Activated CD4-positive, alpha-beta memory T cell treated with anti-CD3 and anti-CD28 coated beads for 36 hours (primary cell): ENCODE data around the gene MRPL3. TPM values are rescaled to one million over a fixed set of nuclear protein-coding genes. Genes with fewer than 3 reads are reported as not detected.

Experiments
- CTCF ChIA-PET: fragments of 350-600 bp; sonication (Branson Sonifier 250); formaldehyde crosslinking; loops from one replicate; lab custom pipeline; 2021; ENCODE audit warnings: antibody characterized with exemption, inconsistent platforms; lab: Charles Lee
- POLR2A ChIA-PET: fragments of 350-600 bp; sonication (Branson Sonifier 250); formaldehyde crosslinking; loops from one replicate; lab custom pipeline; 2021; ENCODE audit warnings: antibody characterized with exemption; lab: Charles Lee
- DNase-seq: peaks from one replicate; pipeline ENCODE4 v3.0.0-alpha.2; 2020
- H3K27ac Mint-ChIP-seq: one replicate; pipeline ENCODE4 v1.8.0; 2021; ENCODE audit warnings: mixed read lengths
- H3K27me3 Mint-ChIP-seq: one replicate; pipeline ENCODE4 v1.8.0; 2021; ENCODE audit warnings: mixed read lengths
- H3K36me3 Mint-ChIP-seq: one replicate; pipeline ENCODE4 v1.8.0; 2021; ENCODE audit warnings: mixed read lengths
- H3K4me1 Mint-ChIP-seq: one replicate; pipeline ENCODE4 v1.8.0; 2021; ENCODE audit warnings: low read depth, mixed read lengths
- H3K4me3 Mint-ChIP-seq: one replicate; pipeline ENCODE4 v1.8.0; 2021; ENCODE audit warnings: mild to moderate bottlenecking, mixed read lengths
- H3K9me3 Mint-ChIP-seq: one replicate; pipeline ENCODE4 v1.8.0; 2021; ENCODE audit warnings: mixed read lengths
- intact Hi-C: fragments of 100-400 bp; cut with micrococcal nuclease; formaldehyde crosslinking; loops from one replicate; pipeline ENCODE4 v1.15.1; 2023
- total RNA-seq, 2 experiments: library from RNA; stranded (reverse); gene quantifications; one replicate each; pipeline ENCODE4 v1.2.3, GENCODE V29; 2021

The MRPL3 gene
- 100 to 1,000 TPM; 145 to 146 TPM for total RNA-seq

- peaks cover 27% of the 10 kb centered on the region for H3K36me3 Mint-ChIP-seq
- intact Hi-C loops, result loop anchor here (1.0 to 5.0 kb wide), 5 partner anchors 11 to 756 kb away; partner anchors contain the start of genes ASTE1, ATP2C1, NEK11 and NUDT16
- H3K4me1 Mint-ChIP-seq, result peaks cover 32% of the 10 kb centered on the region
- ChIA-PET POLR2A (no interaction called here), CTCF (no interaction called here)
- peak within 1 kb of the TSS; percentile 99 for H3K4me3 Mint-ChIP-seq
- H3K9me3 Mint-ChIP-seq, result no peaks in the 10 kb centered on the region
- no peaks in the 10 kb centered on the region for H3K27me3 Mint-ChIP-seq
- DNase-seq, result peak; percentile 91
- H3K27ac Mint-ChIP-seq, result peak within 1 kb of the TSS; percentile 90
These were observed at the start of gene MRPL3 for GRCh38 chr3:131502530-131503319. Gene MRPL3, minus strand, starts transcription at chr3:131502971. Its CDS starts 150 bp downstream, at chr3:131502821.

GRCh38 chr3:131551761-131552160, 49.0 kb upstream of the MRPL3 start:
- intact Hi-C loops, result no loop called here
- DNase-seq, result no peak
- CTCF ChIA-PET, result no interaction called here
- POLR2A ChIA-PET, result no interaction called here
- no peaks in the 10 kb centered on the region for H3K36me3 Mint-ChIP-seq
- no peak overlapping the region for H3K4me3 Mint-ChIP-seq
- no peaks in the 10 kb centered on the region for H3K4me1 Mint-ChIP-seq
- H3K9me3 Mint-ChIP-seq, result no peaks in the 10 kb centered on the region
- H3K27ac Mint-ChIP-seq, result no peak overlapping the region
- peaks cover 11% of the 10 kb centered on the region for H3K27me3 Mint-ChIP-seq

- intact Hi-C loops, result no loop called here
- POLR2A ChIA-PET, result no interaction called here
- Mint-ChIP-seq H3K4me1 (no peaks in the 10 kb centered on the region), H3K27ac (no peak overlapping the region), H3K9me3 (no peaks in the 10 kb centered on the region), H3K36me3 (no peaks in the 10 kb centered on the region), H3K27me3 (peaks cover 14% of the 10 kb centered on the region), H3K4me3 (no peak overlapping the region)
- DNase-seq, result no peak
- CTCF ChIA-PET, result interaction anchor here (0.6 to 1.2 kb wide), 4 partner anchors 9 to 478 kb away, joined by 3 to 4 read pairs (median 4); no protein-coding TSS in a partner anchor
These were observed 48.0 kb upstream of the MRPL3 start for GRCh38 chr3:131550562-131551465.

- Mint-ChIP-seq H3K27ac (no peak overlapping the region), H3K4me1 (no peaks in the 10 kb centered on the region), H3K27me3 (peaks cover 14% of the 10 kb centered on the region), H3K36me3 (no peaks in the 10 kb centered on the region), H3K9me3 (no peaks in the 10 kb centered on the region), H3K4me3 (no peak overlapping the region)
- ChIA-PET CTCF (interaction anchor here (1.0 to 1.4 kb wide), 3 partner anchors 11 to 480 kb away, joined by 3 to 4 read pairs (median 4); no protein-coding TSS in a partner anchor), POLR2A (no interaction called here)
- DNase-seq, result peak; percentile 19
- intact Hi-C loops, result loop anchor here (2.0 kb wide), 1 partner anchor 479 kb away; no protein-coding TSS in a partner anchor
These were observed 46.6 kb upstream of the MRPL3 start for GRCh38 chr3:131549340-131549739.

- no peak overlapping the region for H3K4me3 Mint-ChIP-seq
- DNase-seq, result no peak
- no peaks in the 10 kb centered on the region for H3K36me3 Mint-ChIP-seq
- no peaks in the 10 kb centered on the region for H3K4me1 Mint-ChIP-seq
- H3K27ac Mint-ChIP-seq, result no peak overlapping the region
- peaks cover 11% of the 10 kb centered on the region for H3K27me3 Mint-ChIP-seq
- POLR2A ChIA-PET, result no interaction called here
- CTCF ChIA-PET, result interaction anchor here (0.6 kb wide), 1 partner anchor 74 kb away, joined by 3 read pairs; no protein-coding TSS in a partner anchor
- intact Hi-C loops, result no loop called here
- no peaks in the 10 kb centered on the region for H3K9me3 Mint-ChIP-seq
These were observed 44.8 kb upstream of the MRPL3 start for GRCh38 chr3:131547585-131547984.

- Mint-ChIP-seq H3K4me3 (no peak overlapping the region), H3K36me3 (no peaks in the 10 kb centered on the region), H3K4me1 (no peaks in the 10 kb centered on the region), H3K27ac (no peak overlapping the region), H3K27me3 (peaks cover 11% of the 10 kb centered on the region), H3K9me3 (no peaks in the 10 kb centered on the region)
- intact Hi-C loops, result no loop called here
- no peak for DNase-seq
- CTCF ChIA-PET, result no interaction called here
- POLR2A ChIA-PET, result no interaction called here
These were observed 43.7 kb upstream of the MRPL3 start for GRCh38 chr3:131546441-131546840.

- Mint-ChIP-seq H3K9me3 (no peaks in the 10 kb centered on the region), H3K36me3 (no peaks in the 10 kb centered on the region), H3K27me3 (peaks cover 14% of the 10 kb centered on the region), H3K27ac (no peak overlapping the region), H3K4me3 (no peak overlapping the region), H3K4me1 (no peaks in the 10 kb centered on the region)
- intact Hi-C loops, result no loop called here
- CTCF ChIA-PET, result no interaction called here
- DNase-seq, result no peak
- POLR2A ChIA-PET, result no interaction called here
These were observed 41.8 kb upstream of the MRPL3 start for GRCh38 chr3:131544557-131544956.

- H3K9me3 Mint-ChIP-seq, result no peaks in the 10 kb centered on the region
- H3K27me3 Mint-ChIP-seq, result peaks cover 14% of the 10 kb centered on the region
- POLR2A ChIA-PET, result no interaction called here
- DNase-seq, result no peak
- no peaks in the 10 kb centered on the region for H3K4me1 Mint-ChIP-seq
- H3K36me3 Mint-ChIP-seq, result no peaks in the 10 kb centered on the region
- no peak overlapping the region for H3K4me3 Mint-ChIP-seq
- intact Hi-C loops, result no loop called here
- CTCF ChIA-PET, result no interaction called here
- no peak overlapping the region for H3K27ac Mint-ChIP-seq
These were observed 40.9 kb upstream of the MRPL3 start for GRCh38 chr3:131543714-131544113.

GRCh38 chr3:131541288-131541687, 38.5 kb upstream of the MRPL3 start:
- Mint-ChIP-seq H3K4me3 (no peak overlapping the region), H3K27ac (no peak overlapping the region), H3K36me3 (no peaks in the 10 kb centered on the region), H3K27me3 (peaks cover 11% of the 10 kb centered on the region), H3K4me1 (no peaks in the 10 kb centered on the region), H3K9me3 (no peaks in the 10 kb centered on the region)
- intact Hi-C loops, result no loop called here
- POLR2A ChIA-PET, result no interaction called here
- DNase-seq, result no peak
- CTCF ChIA-PET, result interaction anchor here (0.6 kb wide), 1 partner anchor 257 kb away, joined by 3 read pairs; no protein-coding TSS in a partner anchor

GRCh38 chr3:131540821-131541220, 38.0 kb upstream of the MRPL3 start:
- no peaks in the 10 kb centered on the region for H3K9me3 Mint-ChIP-seq
- CTCF ChIA-PET, result interaction anchor here (0.6 kb wide), 1 partner anchor 257 kb away, joined by 3 read pairs; no protein-coding TSS in a partner anchor
- POLR2A ChIA-PET, result no interaction called here
- peaks cover 9% of the 10 kb centered on the region for H3K27me3 Mint-ChIP-seq
- no peak overlapping the region for H3K27ac Mint-ChIP-seq
- no peak for DNase-seq
- intact Hi-C loops, result no loop called here
- no peaks in the 10 kb centered on the region for H3K36me3 Mint-ChIP-seq
- H3K4me1 Mint-ChIP-seq, result no peaks in the 10 kb centered on the region
- no peak overlapping the region for H3K4me3 Mint-ChIP-seq

- DNase-seq, result no peak
- Mint-ChIP-seq H3K36me3 (no peaks in the 10 kb centered on the region), H3K4me1 (no peaks in the 10 kb centered on the region), H3K27me3 (peaks cover 9% of the 10 kb centered on the region), H3K27ac (no peak overlapping the region), H3K4me3 (no peak overlapping the region), H3K9me3 (no peaks in the 10 kb centered on the region)
- POLR2A ChIA-PET, result no interaction called here
- intact Hi-C loops, result no loop called here
- CTCF ChIA-PET, result no interaction called here
These were observed 37.4 kb upstream of the MRPL3 start for GRCh38 chr3:131540143-131540542.

- POLR2A ChIA-PET, result no interaction called here
- CTCF ChIA-PET, result interaction anchor here (1.8 kb wide), 1 partner anchor 10 kb away, joined by 4 read pairs; no protein-coding TSS in a partner anchor
These were observed 36.2 kb upstream of the MRPL3 start for GRCh38 chr3:131538968-131539367.

More at GRCh38 chr3:131538968-131539367, 36.2 kb upstream of the MRPL3 start:
- no peak for DNase-seq
- Mint-ChIP-seq H3K4me1 (no peaks in the 10 kb centered on the region), H3K27ac (no peak overlapping the region), H3K9me3 (no peaks in the 10 kb centered on the region), H3K36me3 (no peaks in the 10 kb centered on the region), H3K4me3 (no peak overlapping the region), H3K27me3 (peaks cover 9% of the 10 kb centered on the region)
- intact Hi-C loops, result no loop called here
